ENCODE results near the gene GSK3A. TPM values are rescaled to one million over a fixed set of nuclear protein-coding genes. Genes with fewer than 3 reads are reported as not detected.

Gene GSK3A
- total and polyA plus RNA-seq, 9 of the 15 experiments (the other 6 are each of a cell fraction or from before 2014, with no cell fraction given), result 0.62 to 90.7 (median 33.3) TPM

GRCh38 chr19:42191855-42192254 is 50.5 kb downstream of the GSK3A start (continued):
- TF ChIP-seq HMBOX1 (IDR thresholded peaks at IDR 0.05) (peak; percentile 27), HES1 (IDR thresholded peaks at IDR 0.05; ENCODE audit: low read depth) (no peak), ZNF436 (CRISPR knock-in tag; IDR thresholded peaks at IDR 0.05) (no peak), ELK1 (CRISPR knock-in tag; IDR thresholded peaks at IDR 0.05) (no peak), FOSL1 (tag; conservative IDR thresholded peaks at IDR 0.05) (peak; percentile 76), GMEB1 (CRISPR knock-in tag; IDR thresholded peaks at IDR 0.05) (no peak), CEBPZ (IDR thresholded peaks at IDR 0.05; ENCODE audit: borderline replicate concordance, low read depth, low read length) (no peak), JUN (IDR thresholded peaks at IDR 0.05; ENCODE audit: borderline replicate concordance, low read depth, low read length) (peak; percentile 63; the same call in 1 of the 2 replicates), JUN (CRISPR knock-in tag; IDR thresholded peaks at IDR 0.05; ENCODE audit: borderline replicate concordance) (no peak)
